NCI-H524 (cell line): ENCODE data around the gene CYREN.
"Not testable (repeated sequence)": the region's sequence is repeated elsewhere in the genome, so short reads cannot be mapped to it uniquely, and the experiment has no call there.

Experiments
- DNase-seq, 2 experiments: peaks; one replicate each; lab custom pipeline; 2025; lab: John Stamatoyannopoulos, UW

The CYREN gene

GRCh38 chr7:135159359-135160085, 11.0 kb downstream of the CYREN start:
- DNase-seq: no peak

GRCh38 chr7:135158874-135159273, 11.6 kb downstream of the CYREN start:
- no peak for DNase-seq

GRCh38 chr7:135158141-135158655, 12.3 kb downstream of the CYREN start:
- no peak for DNase-seq

GRCh38 chr7:135156290-135156689, 14.2 kb downstream of the CYREN start:
- no peak for DNase-seq

- DNase-seq: no peak
Measured at GRCh38 chr7:135154734-135155133, 15.8 kb downstream of the CYREN start.

GRCh38 chr7:135152442-135152841, 18.1 kb downstream of the CYREN start:
- no peak for DNase-seq

GRCh38 chr7:135151533-135151932, 19.0 kb downstream of the CYREN start:
- DNase-seq: no peak

GRCh38 chr7:135151132-135151531, 19.4 kb downstream of the CYREN start:
- DNase-seq: no peak

GRCh38 chr7:135150072-135150782, 20.3 kb downstream of the CYREN start:
- no peak for DNase-seq

- no peak for DNase-seq
Measured at GRCh38 chr7:135147899-135148721, 22.4 kb downstream of the CYREN start, which contains the start of gene TMEM140. TMEM140 (plus strand) TSS chr7:135148072; CDS start chr7:135164442, 16,370 bp downstream.

GRCh38 chr7:135147341-135147898, 23.1 kb downstream of the CYREN start:
- no peak for DNase-seq

GRCh38 chr7:135143885-135144668, 26.4 kb downstream of the CYREN start:
- DNase-seq: no peak

- no peak for DNase-seq
Measured at GRCh38 chr7:135129579-135129978, 40.9 kb downstream of the CYREN start.

- DNase-seq: no peak
Measured at GRCh38 chr7:135128931-135129330, 41.6 kb downstream of the CYREN start.

- DNase-seq: not testable (repeated sequence)
Measured at GRCh38 chr7:135124631-135125030, 45.9 kb downstream of the CYREN start.

GRCh38 chr7:135121868-135122267, 48.6 kb downstream of the CYREN start:
- peak; percentile 61 to 82 for DNase-seq

GRCh38 chr7:135117096-135117495, 53.4 kb downstream of the CYREN start:
- no peak for DNase-seq
